Lower leg skin (tissue), 4 donors: Measurements from ENCODE around the gene ELOVL1. TPM values are rescaled to one million over a fixed set of nuclear protein-coding genes. Genes with fewer than 3 reads are reported as not detected.
"Not testable (repeated sequence)": the region's sequence is repeated elsewhere in the genome, so short reads cannot be mapped to it uniquely, and the experiment has no call there.

Experiments used
- DNase-seq, 2 donors: peaks; one replicate each; pipeline ENCODE4 v3.0.0-alpha.2; 2019; ENCODE audit warnings: low spot score in 2 of 2
- H3K4me3 ChIP-seq: fragments of 200-600 bp; sonication (generic); 2 replicates; pipeline ENCODE4 v1.5.1; 2017; ENCODE audit warnings: mild to moderate bottlenecking, low read depth; ENCODE audit not compliant: poor library complexity, severe bottlenecking
- POLR2A ChIP-seq, 2 donors: fragments of 450-650 bp; IDR thresholded peaks; one replicate each; pipeline ENCODE4 v1.6.1; 2016 to 2017; ENCODE audit warnings: antibody characterized with exemption in 2 of 2, mild to moderate bottlenecking in 1 of 2, moderate library complexity in 1 of 2
- WGBS, 2 donors: methylation state at CpG; one replicate each; pipeline ENCODE4 v1.1.5; 2018; 5-methylcytosine and 5-hydroxymethylcytosine counted together
- intact Hi-C: fragments of 100-400 bp; cut with DNase I; formaldehyde crosslinking; loops from one replicate; pipeline ENCODE4 v1.15.0; 2023; ENCODE audit warnings: low total_unique reads
- total RNA-seq, 4 donors: library from RNA; depleted of rRNA; stranded (reverse); fragments of >200 nt; gene quantifications; one replicate each; pipeline ENCODE4 v1.1.0, GENCODE V29; 2016
- TF ChIP-seq, protein P1 (sequence below), 3 donors: fragments of 450-650 bp; IDR thresholded peaks; one replicate each; pipeline ENCODE4 v1.5.1; 2016; ENCODE audit warnings: antibody characterized with exemption in 3 of 3, mild to moderate bottlenecking in 3 of 3, moderate library complexity in 2 of 3

The ELOVL1 gene
- total RNA-seq, 4 donors from 2014 or later = 359 to 592 (median 401) TPM

DNA sequence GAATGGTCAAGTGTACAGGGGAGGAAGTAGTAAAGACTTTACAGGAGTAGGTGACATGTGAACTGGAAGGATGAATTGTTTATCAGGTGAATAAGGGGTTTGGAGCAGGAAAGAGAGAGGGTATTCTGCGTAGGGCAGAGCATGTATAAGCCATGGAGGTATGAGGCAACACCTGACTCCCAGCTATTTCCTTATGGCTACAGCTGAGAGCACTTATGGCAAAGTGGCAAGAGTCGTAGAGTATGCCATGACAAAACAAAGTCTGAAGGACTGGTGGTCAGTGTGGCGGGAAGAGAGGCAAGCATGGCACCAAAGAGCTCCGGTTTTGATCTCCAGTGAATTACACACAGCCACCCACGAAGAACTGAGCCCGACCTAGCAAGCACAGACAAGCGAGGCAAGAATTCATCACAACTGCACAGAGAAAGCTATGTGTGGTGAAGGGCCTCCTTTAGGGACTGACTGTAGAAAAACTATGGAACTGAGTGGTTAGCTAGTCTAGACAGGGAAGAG, 9.0 kb upstream of the ELOVL1 start:
- no peak for DNase-seq
- 68 to 85% methylated on average over 7 of the region's 7 CpGs for WGBS, 2 donors
- intact Hi-C loops = no loop called here
- H3K4me3 ChIP-seq = no peak overlapping the region
- TF ChIP-seq, protein P1, sequence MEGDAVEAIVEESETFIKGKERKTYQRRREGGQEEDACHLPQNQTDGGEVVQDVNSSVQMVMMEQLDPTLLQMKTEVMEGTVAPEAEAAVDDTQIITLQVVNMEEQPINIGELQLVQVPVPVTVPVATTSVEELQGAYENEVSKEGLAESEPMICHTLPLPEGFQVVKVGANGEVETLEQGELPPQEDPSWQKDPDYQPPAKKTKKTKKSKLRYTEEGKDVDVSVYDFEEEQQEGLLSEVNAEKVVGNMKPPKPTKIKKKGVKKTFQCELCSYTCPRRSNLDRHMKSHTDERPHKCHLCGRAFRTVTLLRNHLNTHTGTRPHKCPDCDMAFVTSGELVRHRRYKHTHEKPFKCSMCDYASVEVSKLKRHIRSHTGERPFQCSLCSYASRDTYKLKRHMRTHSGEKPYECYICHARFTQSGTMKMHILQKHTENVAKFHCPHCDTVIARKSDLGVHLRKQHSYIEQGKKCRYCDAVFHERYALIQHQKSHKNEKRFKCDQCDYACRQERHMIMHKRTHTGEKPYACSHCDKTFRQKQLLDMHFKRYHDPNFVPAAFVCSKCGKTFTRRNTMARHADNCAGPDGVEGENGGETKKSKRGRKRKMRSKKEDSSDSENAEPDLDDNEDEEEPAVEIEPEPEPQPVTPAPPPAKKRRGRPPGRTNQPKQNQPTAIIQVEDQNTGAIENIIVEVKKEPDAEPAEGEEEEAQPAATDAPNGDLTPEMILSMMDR (IDR thresholded peaks at IDR 0.05) = no peak
- TF ChIP-seq POLR2A (IDR thresholded peaks at IDR 0.05) = no peak

DNA sequence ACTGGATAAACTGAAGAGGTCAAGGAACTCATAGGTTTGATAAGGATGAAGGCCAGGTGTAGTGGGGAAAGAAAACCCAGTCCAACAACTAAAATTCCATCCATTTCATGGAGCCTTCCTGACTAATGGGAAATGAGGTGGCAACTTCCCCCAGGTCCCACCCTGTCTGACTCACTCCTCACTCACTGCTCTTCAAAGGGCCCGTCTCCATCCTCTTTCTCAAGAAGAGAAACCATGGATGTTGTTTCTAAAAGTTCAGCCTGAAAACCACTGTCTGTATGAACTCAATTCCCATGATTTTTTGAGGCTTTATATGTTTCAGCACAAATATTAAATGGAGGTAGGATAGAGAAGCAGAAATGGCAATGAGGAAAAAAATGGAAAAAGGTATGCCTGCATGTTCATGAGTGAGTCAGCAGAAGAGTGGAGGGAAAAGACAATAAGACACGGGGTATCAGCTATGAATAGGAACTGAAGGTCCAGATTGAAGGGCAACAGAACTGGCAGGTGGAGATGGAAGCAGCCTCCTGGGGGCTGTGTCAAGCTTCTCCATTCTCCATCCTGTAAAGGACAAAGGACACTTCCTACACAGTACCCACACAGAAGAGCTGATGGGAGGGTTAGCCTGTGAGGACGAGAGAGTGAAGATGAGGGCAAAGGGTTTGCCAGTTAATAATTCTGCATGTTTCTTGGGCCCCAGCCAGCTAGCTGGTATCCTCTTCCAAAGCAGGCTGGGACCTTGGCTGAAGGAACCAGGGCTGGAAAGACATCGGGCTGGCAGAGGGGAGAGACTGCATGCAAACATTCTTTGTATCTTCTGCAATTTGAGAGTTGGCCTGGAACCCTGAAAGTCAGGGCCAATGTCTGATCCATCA, 5.5 kb upstream of the ELOVL1 start:
- H3K4me3 ChIP-seq = no peak overlapping the region
- 38 to 47% methylated on average over 4 of the region's 4 CpGs for WGBS, 2 donors
- intact Hi-C loops = no loop called here
- no peak for DNase-seq
- TF ChIP-seq, protein P1 (IDR thresholded peaks at IDR 0.05) = no peak
- no peak for TF ChIP-seq POLR2A (IDR thresholded peaks at IDR 0.05)

DNA sequence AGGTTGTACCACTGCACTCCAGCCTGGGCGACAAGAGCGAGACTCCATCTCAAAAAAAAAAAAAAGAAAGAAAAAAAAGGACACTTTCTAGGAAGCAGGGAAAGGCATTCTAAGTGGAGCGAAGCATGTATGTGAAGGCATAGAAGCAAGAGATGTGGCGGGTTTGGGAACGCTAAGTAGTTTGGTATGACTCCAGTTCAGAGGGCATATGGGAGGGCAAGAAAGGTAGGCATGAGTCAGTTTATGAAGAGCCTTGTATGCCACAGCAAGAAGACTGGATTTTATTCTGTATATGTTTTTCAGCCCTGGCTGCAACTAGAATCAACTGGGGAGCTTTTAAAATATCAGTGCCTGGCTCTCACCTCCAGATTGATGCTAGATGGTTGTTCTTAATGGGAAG, 4.4 kb upstream of the ELOVL1 start:
- no peak for TF ChIP-seq POLR2A (IDR thresholded peaks at IDR 0.05)
- TF ChIP-seq, protein P1 (IDR thresholded peaks at IDR 0.05) = no peak
- DNase-seq = no peak
- WGBS, 2 donors = 94 to 95% methylated on average over 5 of the region's 5 CpGs
- intact Hi-C loops = no loop called here
- H3K4me3 ChIP-seq = no peak overlapping the region

DNA sequence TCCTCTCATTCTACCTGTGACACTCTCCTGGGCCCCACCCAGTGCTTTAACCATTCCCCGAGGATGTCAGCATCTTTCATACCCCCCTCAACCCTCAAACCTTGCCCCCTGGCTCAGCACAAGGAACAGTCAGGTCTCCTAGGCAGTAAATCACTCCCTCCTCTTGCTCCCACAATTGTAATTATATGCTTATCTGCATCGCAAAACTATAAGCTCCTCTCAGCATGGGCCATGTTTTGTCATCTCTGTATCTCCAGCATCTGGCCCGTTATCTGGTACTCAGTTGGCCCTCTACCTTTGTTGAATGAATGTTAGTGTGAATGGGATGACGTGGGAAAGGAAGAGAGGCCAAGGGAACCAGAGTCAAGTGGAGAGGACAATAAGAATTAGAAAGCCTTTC, 2.8 kb upstream of the ELOVL1 start:
- no peak for DNase-seq
- TF ChIP-seq, protein P1 (IDR thresholded peaks at IDR 0.05) = no peak
- no peak for TF ChIP-seq POLR2A (IDR thresholded peaks at IDR 0.05)
- intact Hi-C loops = no loop called here
- no peak overlapping the region for H3K4me3 ChIP-seq
- WGBS, 2 donors = 76 to 81% methylated on average over 4 of the region's 4 CpGs

DNA sequence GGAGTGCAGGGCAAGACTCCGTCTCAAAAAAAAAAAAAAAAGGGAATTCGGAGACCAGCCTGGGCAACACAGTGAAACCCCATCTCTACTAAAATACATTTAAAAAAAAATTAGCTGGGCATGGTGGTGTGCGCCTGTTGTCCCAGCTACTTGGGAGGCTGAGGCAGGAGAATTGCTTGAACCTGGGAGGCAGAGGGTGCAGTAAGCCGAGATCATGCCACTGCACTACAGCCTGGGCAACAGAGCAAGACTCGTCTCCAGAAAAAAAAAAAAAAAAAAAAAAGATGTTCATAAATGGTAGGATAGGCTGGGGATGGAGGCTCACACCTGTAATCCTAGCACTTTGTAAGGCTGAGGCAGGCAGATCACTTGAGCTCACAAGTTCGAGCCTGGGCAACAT, 2.0 kb upstream of the ELOVL1 start:
- intact Hi-C loops, DNase-seq, H3K4me3 ChIP-seq: not testable (repeated sequence)
- WGBS, 2 donors = 90 to 93% methylated on average over 6 of the region's 6 CpGs

DNA sequence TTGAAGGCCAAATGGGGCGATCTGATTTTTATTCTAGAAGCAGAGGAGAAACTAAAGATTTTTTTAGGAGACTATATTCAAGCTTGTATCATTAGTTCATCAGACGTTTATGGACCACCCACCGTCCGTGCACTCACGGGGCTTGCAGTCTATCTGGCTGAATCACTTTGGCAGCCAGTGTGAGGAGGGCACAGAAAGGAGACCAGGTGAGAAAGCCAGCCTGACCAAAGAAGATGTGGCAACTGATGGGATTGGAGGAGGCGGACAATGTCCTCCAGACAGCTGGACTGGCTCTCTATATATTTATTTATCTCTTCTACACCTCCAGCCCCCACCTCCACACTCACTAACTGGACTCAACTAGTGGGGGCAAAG, 822 bp upstream of the ELOVL1 start:
- intact Hi-C loops = no loop called here

More for the DNA sequence above, 822 bp upstream of the ELOVL1 start:
- no peak overlapping the region for H3K4me3 ChIP-seq
- no peak for TF ChIP-seq POLR2A (IDR thresholded peaks at IDR 0.05)
- TF ChIP-seq, protein P1 (IDR thresholded peaks at IDR 0.05) = no peak
- WGBS, 2 donors = 18 to 26% methylated on average over 6 of the region's 6 CpGs
- no peak for DNase-seq
